Activated CD4-positive, alpha-beta T cell treated with anti-CD3 and anti-CD28 coated beads for 48 hours (primary cell): ENCODE results near the gene GADL1.

Source experiments
- DNase-seq: peaks from one replicate; pipeline ENCODE4 v3.0.0-alpha.2; 2020

The GADL1 gene

GRCh38 chr3:30754426-30754825 is 140.0 kb downstream of the GADL1 start:
- DNase-seq: no peak

DNA sequence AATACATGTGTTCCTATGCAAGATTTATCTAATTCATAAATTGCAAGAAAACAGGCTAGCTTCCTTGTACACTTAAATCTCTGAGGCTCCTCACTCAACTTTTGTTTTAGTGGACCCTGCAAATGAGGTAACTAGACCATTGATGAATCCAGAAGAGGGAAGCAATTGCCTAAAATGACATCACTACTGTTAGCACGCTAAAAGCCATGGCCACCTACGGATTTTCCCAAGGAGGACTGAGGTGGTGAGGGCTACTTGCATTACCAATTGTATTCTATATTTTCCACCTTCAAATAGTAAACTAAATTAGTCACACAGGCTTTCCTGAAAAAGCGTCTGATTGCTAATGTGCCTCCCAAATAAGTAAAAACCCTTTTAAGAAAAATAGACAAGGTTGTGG is 140.7 kb downstream of the GADL1 start:
- DNase-seq: no peak

- DNase-seq: peak; percentile 21
Observed at GRCh38 chr3:30752970-30753369, 141.5 kb downstream of the GADL1 start.

DNA sequence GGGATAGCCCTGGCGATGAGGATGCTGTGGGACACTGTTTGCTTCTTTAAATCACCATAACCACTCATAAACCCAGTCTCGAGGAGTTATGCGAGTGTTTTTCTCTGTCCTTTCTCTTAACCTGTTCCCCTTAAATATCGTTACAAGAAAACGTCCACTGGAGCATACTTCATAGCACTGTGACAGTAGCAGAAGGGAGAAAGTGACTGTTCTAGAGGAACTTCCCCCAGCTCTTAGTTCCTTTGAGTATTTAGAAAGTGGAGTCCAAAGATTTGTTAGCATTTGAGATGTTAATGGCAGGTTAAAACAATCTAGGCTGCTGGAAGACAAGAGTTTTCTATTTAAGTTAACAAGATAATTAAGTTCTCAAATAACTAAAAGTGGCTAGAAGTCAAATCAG is 142.0 kb downstream of the GADL1 start:
- no peak for DNase-seq

DNA sequence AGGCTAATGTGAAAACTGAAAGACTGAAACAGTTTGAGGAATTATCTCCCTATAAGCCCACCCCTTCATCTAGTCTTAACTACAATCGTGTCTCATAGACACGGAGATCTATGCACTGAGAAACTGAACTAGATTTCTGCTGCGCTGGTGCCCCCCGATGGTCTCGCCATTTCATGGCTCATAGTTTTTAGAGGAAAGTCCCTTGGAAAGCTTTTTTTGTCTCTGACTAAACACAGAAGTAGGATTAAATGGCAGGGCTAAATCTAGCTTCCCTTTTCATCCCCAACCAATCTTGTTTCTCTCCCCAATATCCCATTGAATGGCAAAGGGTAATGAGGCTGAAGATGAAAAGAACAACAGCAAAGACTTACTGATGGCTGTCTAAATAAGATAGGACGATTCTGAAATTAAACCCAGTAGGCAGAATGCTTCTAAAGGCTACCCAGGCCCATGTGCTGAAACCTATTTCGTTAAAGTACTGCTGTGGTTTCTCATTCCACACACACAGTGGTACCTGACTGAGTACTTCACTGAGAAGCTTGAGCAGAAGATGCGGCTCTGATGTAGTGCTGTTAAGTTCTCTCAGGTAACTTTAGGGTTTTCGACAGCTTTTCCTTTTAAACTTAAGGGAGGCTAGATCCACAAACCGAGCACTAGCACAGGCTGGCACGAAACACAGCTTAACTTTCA is 142.7 kb downstream of the GADL1 start:
- peak; percentile 74 for DNase-seq

- no peak for DNase-seq
Observed at GRCh38 chr3:30750967-30751366, 143.5 kb downstream of the GADL1 start.

GRCh38 chr3:30749230-30749629 is 145.2 kb downstream of the GADL1 start:
- no peak for DNase-seq

DNA sequence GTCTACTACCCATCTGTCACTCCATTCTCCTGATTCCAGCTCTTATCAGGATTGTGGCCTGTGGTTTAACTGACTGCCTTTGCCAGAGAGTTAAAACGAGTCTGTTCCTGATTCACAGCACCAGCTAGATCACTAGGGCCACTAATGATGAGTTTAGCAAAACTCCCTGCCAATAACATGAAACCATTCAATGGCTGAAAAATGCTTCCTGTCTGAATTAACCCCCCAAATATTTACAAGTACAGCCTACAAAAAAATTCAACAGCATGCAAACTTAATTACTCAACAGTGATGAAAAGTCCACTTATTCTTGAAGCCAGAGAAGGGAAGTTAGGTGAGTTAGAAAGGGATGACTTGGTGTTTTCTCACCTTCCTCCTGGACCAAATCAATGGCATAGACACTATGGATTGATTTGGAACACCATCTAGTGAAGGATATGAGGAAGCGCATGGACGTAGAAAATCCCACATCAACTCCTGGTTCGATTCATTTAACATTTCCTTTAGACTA is 146.6 kb downstream of the GADL1 start:
- no peak for DNase-seq

DNA sequence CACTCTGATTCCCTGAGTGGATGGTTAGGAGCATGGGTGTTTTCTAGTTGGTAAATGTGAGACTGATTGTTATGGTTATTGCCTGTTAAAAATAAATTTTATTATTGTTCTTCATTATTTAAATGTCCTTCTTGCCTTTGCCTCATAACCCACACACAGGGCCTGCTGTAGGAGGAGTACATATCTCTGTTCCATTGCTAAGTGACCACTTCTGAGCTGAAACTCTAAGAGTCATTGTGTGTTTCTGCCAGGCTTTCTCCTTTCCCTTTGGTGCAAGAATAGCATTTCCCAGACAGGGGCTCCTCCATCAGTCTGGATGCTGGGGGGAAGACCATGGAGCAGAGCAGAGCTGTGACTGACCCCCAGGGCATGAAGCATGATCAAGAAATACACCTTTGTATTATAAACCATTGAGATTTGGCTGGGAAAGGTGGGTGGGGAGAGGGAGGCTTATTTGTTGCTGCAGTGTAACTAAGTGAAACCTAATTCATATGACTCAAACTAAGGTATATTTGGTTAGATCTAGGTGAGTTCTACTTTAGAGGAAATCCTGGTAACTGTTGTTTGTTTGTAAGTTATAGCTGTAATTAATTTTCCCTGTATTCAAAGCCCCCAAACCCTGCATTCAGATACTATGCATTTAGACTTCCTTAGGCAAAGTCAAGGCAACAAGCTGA is 150.7 kb downstream of the GADL1 start:
- DNase-seq: no peak

DNA sequence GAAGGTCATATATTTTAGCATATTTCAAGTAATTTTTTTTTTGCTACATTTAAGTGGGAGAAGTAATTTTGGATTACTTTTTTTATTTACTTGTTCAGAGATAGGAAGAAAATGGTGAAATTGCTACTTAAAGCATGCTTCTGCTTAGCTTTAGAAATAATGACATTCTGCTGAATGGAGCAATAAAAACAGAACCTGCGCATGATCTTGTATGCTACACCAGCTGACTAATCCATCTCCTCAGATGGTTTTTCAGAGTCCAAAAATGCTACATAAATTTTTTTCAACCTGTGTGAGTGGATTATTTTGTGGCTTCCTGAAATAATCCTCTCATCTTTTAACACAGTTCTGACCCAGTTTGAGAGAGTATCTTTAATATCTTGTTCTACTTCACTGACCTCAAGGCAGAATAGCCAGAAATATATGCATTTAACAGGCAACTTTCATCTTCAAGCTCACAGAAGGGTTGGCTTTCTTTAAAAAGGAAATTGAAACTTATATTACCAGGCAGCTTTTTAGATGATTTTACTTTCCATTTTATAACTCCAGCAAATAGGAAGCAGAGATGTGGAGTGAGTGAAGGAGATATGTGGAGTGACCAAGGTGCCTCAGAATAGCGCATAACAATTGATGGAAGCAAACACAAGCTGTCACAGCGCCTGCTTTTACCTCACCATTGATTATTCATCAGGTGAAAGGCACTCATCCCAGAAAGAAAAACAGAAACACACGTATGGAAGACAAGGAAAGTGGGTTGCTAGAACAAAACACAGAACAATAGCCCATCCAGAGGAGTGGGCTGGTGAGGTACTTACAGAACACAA is 151.5 kb downstream of the GADL1 start:
- no peak for DNase-seq

DNA sequence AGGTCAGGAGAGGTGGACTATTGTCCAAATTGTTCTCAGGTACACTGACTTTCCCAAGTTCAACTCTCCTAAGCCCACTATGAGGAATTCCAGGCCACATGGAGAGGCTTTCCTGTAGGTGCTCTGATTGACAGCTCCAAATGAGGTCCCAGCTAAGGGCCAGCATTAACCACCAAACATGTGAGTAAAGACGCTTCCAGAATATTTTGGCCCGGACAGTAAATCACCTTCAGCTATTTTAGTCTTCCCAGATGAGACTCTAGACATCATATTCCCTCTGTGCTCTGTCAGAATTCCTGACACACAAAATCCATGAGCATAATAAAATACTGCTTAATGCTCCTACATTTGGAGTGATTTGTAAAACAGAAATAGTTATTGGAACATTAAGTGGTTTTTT is 152.6 kb downstream of the GADL1 start:
- no peak for DNase-seq

- no peak for DNase-seq
Observed at GRCh38 chr3:30738605-30739004, 155.9 kb downstream of the GADL1 start.

- no peak for DNase-seq
Observed at GRCh38 chr3:30737743-30738499, 156.5 kb downstream of the GADL1 start.

- DNase-seq: no peak
Observed at GRCh38 chr3:30733696-30734095, 160.8 kb downstream of the GADL1 start.

GRCh38 chr3:30733209-30733608 is 161.3 kb downstream of the GADL1 start:
- no peak for DNase-seq

GRCh38 chr3:30730967-30731366 is 163.5 kb downstream of the GADL1 start:
- DNase-seq: no peak

DNA sequence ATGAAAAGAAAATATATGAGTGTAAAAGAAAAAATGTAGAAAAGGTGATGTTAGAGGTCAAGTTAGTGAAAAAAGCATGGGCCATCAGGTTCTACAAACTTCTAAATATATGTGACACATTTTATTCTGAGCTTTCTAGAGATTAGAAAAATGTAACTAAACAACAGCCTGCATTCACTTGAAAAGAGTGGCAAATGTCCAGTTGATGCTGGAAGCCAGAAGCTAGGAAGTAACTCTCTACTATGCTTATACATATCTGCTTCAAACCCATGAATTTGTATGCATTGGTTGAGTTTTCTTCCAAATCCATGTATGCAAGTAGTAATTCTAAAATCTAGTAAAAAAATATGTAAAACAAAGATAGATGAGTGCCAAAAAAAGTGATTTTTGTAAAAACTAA is 164.5 kb downstream of the GADL1 start:
- no peak for DNase-seq

GRCh38 chr3:30729512-30729911 is 164.9 kb downstream of the GADL1 start:
- no peak for DNase-seq

DNA sequence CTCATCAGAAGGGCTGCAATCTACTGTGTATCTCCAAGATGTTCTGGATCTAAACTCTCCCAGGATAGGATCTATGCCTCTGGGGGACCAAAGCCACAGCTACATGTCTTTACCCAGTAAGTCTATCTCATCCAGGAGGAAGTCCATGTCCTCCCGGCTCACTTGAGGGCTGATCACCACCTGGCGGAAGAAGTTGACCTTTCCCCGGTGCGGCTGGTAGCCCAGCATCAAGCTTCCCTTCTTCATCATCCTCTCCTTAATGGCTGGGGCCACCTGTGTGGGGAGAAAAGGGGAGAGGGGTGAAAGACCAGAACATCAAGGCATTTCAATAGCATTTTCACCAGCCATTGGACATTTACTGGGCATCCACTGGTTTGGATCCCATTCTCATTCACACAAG is 166.3 kb downstream of the GADL1 start:
- no peak for DNase-seq

DNA sequence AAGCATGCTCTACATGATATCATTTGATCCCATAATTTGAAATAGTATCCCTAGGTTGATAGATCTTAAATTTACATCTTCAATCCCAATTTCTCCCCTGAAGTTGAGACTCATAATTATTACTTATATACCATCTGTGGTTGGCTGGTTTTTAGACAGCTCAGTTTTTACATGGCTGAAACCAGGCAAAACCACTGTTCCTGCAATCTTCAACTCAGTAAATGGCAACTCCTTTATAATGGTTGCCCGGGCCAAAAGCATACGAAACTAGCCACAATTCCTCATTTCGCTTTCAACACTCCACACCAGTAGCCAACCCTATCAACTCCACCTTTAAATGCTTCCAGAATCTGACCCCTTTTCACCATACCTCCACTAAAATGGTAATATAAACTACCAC is 169.6 kb downstream of the GADL1 start:
- DNase-seq: no peak

DNA sequence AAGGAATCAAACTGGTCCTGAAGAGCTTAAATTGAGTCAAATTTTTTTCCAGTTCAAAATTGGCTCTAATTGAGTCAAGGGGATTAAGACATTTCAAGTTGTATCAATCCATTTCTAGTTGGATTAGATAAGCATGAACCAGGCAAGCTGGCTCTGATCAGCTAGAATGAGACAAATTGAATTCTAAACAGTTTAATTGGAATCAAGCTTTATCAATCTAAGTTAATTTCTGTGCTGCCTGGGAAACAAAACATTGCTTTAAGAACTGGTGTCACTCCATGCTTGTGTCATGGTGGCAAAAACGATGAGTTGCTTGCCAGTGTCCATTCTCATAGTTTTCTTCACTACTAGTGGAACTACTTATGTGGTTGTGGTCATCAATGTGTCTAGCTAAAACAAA is 171.2 kb downstream of the GADL1 start:
- no peak for DNase-seq

DNA sequence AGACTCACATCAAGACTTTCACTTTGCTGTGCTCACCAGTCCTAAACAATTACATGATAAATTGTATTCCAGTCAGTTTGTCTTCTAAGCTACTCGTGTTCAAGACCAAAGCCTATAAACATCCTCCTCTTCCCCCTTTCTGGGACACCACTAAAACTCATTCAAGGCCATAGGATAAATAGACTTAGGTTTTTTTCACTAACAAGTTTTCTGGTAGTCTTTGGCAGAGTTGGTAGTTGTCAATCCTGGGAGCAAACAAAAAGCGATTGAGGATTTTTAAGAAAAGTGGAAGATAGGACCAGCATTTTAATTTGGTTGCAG is 173.2 kb downstream of the GADL1 start:
- DNase-seq: no peak
